Eye (tissue), 1 donor: ENCODE data around the gene ERC2.
A peak's percentile ranks its signal among the peaks of the same experiment; 100 is the strongest.
"Not testable (repeated sequence)": the region's sequence is repeated elsewhere in the genome, so short reads cannot be mapped to it uniquely, and the experiment has no call there.

Source experiments
- DNase-seq: peaks from one replicate; pipeline ENCODE4 v3.0.0-alpha.2; 2015

The ERC2 gene

GRCh38 chr3:56468184-56469106 is at the start of gene ERC2:
TSS of gene ERC2 (minus strand) at chr3:56468467.
- DNase-seq, result peak; percentile 89

GRCh38 chr3:56502738-56503137 is 34.5 kb upstream of the ERC2 start:
- DNase-seq, result no peak

- DNase-seq, result not testable (repeated sequence)
These were observed 28.1 kb upstream of the ERC2 start for GRCh38 chr3:56496376-56496775.

- DNase-seq, result peak; percentile 96
These were observed 26.5 kb upstream of the ERC2 start for GRCh38 chr3:56494679-56495322.

GRCh38 chr3:56491566-56491965 is 23.3 kb upstream of the ERC2 start:
- DNase-seq, result no peak

GRCh38 chr3:56488812-56489600 is 20.7 kb upstream of the ERC2 start:
- DNase-seq, result peak; percentile 24

- DNase-seq, result no peak
These were observed 16.3 kb upstream of the ERC2 start for GRCh38 chr3:56484525-56485032.

GRCh38 chr3:56484122-56484521 is 15.9 kb upstream of the ERC2 start:
- no peak for DNase-seq

- no peak for DNase-seq
These were observed 9.4 kb upstream of the ERC2 start for GRCh38 chr3:56477646-56478045.

- DNase-seq, result no peak
These were observed 8.5 kb upstream of the ERC2 start for GRCh38 chr3:56476771-56477170.

GRCh38 chr3:56471771-56472170 is 3.5 kb upstream of the ERC2 start:
- no peak for DNase-seq

- no peak for DNase-seq
These were observed 874 bp upstream of the ERC2 start for GRCh38 chr3:56469141-56469540.

GRCh38 chr3:56467801-56468183 is 475 bp downstream of the ERC2 start:
- DNase-seq, result no peak

GRCh38 chr3:56467108-56467507 is 1.2 kb downstream of the ERC2 start:
- DNase-seq, result peak; percentile 97

- peak; percentile 5 for DNase-seq
These were observed 8.5 kb downstream of the ERC2 start for GRCh38 chr3:56459719-56460118.

GRCh38 chr3:56459104-56459496 is 9.2 kb downstream of the ERC2 start:
- peak; percentile 9 for DNase-seq

- peak; percentile 32 for DNase-seq
These were observed 9.7 kb downstream of the ERC2 start for GRCh38 chr3:56458496-56459103.

- DNase-seq, result no peak
These were observed 12.2 kb downstream of the ERC2 start for GRCh38 chr3:56456117-56456516.

GRCh38 chr3:56453011-56453410 is 15.3 kb downstream of the ERC2 start:
- no peak for DNase-seq

- peak; percentile 11 for DNase-seq
These were observed 16.2 kb downstream of the ERC2 start for GRCh38 chr3:56452085-56452484.

- no peak for DNase-seq
These were observed 24.9 kb downstream of the ERC2 start for GRCh38 chr3:56443372-56443771.

- DNase-seq, result no peak
These were observed 39.6 kb downstream of the ERC2 start for GRCh38 chr3:56428667-56429066.

- no peak for DNase-seq
These were observed 43.4 kb downstream of the ERC2 start for GRCh38 chr3:56424885-56425284.
